Measurements from ENCODE around the gene MICU1.

Gene MICU1

DNA sequence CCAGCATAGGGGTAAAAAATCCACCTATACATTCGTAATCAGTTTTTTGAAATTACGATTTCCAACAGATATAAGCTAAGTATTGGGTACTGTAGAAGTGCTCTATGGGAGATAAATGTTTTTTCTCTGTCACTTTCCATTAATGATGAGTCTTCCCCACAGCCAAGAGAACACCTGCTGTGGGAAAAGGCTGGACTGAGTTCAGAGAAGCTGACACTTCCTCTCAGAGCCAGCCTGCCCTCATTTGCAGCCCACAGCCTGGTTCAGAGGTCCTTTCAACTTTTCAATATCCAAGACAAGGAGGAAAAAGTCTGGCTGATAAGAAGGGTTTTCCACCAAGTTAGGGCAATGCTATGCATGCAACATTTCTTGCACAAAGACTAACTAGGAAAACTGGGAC is 206.6 kb downstream of the MICU1 start:
- H3K4me3 ChIP-seq (ENCODE audit: low read depth, low read length), result no peak overlapping the region
- no peak for DNase-seq (ENCODE audit: low read depth, low spot score)
- TF ChIP-seq, protein P1, sequence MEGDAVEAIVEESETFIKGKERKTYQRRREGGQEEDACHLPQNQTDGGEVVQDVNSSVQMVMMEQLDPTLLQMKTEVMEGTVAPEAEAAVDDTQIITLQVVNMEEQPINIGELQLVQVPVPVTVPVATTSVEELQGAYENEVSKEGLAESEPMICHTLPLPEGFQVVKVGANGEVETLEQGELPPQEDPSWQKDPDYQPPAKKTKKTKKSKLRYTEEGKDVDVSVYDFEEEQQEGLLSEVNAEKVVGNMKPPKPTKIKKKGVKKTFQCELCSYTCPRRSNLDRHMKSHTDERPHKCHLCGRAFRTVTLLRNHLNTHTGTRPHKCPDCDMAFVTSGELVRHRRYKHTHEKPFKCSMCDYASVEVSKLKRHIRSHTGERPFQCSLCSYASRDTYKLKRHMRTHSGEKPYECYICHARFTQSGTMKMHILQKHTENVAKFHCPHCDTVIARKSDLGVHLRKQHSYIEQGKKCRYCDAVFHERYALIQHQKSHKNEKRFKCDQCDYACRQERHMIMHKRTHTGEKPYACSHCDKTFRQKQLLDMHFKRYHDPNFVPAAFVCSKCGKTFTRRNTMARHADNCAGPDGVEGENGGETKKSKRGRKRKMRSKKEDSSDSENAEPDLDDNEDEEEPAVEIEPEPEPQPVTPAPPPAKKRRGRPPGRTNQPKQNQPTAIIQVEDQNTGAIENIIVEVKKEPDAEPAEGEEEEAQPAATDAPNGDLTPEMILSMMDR (IDR thresholded peaks at IDR 0.05; ENCODE audit: insufficient read depth, low read length, missing control alignments), result no peak
- POLR2A ChIA-PET, result no interaction called here
- CTCF ChIA-PET, result interaction anchor here (1.8 kb wide), 1 partner anchor 8 kb away, joined by 6 read pairs; no protein-coding TSS in a partner anchor

DNA sequence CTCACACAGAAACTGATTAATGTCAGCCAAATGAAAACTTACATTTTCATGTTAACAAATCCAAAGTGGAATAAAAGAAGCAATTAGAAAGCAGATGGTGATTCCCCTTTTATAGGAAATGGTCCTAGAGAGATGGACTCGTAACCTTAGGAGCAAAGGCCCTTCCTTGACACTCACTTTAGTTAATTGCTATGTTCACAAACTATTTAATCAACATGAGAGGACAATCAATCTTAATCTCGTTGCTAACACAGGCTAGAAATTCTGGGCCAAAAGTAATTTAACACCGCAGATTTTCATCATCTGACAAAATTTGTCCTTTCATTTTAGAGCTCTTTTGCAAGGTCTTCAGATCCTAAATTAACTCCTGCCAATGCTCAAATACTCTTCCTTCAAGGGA is 207.2 kb downstream of the MICU1 start:
- no peak for DNase-seq (ENCODE audit: low read depth, low spot score)
- TF ChIP-seq, protein P1 (IDR thresholded peaks at IDR 0.05; ENCODE audit: insufficient read depth, low read length, missing control alignments), result no peak
- POLR2A ChIA-PET, result no interaction called here

DNA sequence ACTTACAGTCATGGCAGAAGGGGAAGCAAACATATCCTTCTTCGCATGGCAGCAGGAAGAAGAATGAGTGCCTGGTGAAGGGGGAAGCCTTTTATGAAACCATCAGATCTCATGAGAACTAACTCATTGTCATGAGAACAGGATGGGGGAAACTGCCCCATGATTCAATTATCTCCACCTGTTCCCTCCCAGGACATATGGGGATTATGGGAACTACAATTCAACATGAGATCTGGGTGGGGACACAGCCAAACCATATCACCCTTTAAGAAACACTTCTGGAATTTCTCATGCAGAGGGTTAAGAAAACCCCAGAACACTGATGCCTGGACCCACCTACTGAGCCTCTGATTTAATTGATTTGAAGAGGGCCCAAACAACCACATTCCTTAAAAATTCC is 207.9 kb downstream of the MICU1 start:
- no peak for DNase-seq (ENCODE audit: low read depth, low spot score)
- TF ChIP-seq, protein P1 (IDR thresholded peaks at IDR 0.05; ENCODE audit: insufficient read depth, low read length, missing control alignments), result no peak
- no peak overlapping the region for H3K4me3 ChIP-seq (ENCODE audit: low read depth, low read length)
- ChIA-PET CTCF (no interaction called here), POLR2A (no interaction called here)

More for the DNA sequence above, 207.2 kb downstream of the MICU1 start:
- no peak overlapping the region for H3K4me3 ChIP-seq (ENCODE audit: low read depth, low read length)
- CTCF ChIA-PET, result no interaction called here

DNA sequence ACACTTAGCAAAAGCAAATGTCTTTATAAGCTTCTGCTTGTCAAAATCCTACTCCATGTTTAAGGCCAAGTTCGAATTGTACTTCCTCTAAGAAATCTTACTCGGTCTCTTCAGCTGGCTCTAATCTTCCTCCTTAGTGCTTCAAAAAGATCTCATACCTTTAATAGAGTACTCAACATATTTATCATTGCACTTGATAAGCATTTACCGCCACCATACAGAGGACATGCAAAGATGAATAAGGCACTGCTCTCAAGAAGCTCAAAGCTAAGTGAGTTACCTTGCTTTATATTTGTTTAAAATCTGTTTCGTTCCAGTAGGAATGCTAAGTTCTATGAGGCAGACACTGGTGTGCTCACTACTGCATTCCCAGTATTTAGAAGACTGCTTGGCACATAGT is 209.2 kb downstream of the MICU1 start:
- no peak overlapping the region for H3K4me3 ChIP-seq (ENCODE audit: low read depth, low read length)
- ChIA-PET POLR2A (no interaction called here), CTCF (no interaction called here)
- TF ChIP-seq, protein P1 (IDR thresholded peaks at IDR 0.05; ENCODE audit: insufficient read depth, low read length, missing control alignments), result no peak
- DNase-seq (ENCODE audit: low read depth, low spot score), result no peak

DNA sequence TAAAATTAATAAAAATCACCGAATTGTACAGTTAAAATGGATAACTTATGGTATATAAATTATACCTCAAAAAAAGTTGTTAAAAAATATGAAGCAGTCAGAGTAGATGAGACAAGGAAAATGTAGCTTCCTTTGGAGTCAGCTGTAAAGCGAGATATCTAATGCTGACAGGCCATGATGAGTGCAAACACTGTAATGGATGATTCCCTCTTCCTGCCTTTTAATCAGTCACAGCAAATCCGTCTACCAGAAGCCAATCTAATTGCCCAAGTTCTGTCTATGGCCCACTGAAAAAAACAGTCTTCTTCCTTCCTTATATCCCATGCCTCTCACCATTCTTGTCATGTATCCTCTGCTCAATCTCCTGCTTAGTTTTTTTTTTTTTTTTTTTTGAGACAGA is 211.2 kb downstream of the MICU1 start:
- ChIA-PET CTCF (no interaction called here), POLR2A (no interaction called here)
- DNase-seq (ENCODE audit: low read depth, low spot score), result no peak
- no peak overlapping the region for H3K4me3 ChIP-seq (ENCODE audit: low read depth, low read length)
- TF ChIP-seq, protein P1 (IDR thresholded peaks at IDR 0.05; ENCODE audit: insufficient read depth, low read length, missing control alignments), result no peak

DNA sequence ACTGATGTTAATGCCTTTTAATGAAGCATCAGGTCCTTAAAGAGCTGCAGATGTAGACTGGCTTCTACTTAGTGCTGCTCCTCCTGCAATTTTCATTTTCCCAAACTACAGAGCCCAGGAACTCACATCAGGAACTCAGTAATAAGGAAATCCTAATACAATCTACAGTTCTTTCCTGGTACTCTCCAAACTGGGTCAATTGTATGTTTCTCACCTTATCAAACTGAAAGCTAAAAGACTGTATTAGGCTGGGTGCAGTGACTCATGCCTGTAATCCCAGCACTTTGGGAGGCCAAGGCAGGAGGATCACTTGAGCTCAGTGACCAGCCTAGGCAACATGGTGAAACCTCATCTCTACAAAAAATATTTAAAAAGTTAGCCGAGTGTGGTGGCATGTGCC is 216.7 kb downstream of the MICU1 start:
- no peak for DNase-seq (ENCODE audit: low read depth, low spot score)

More for the DNA sequence above, 216.7 kb downstream of the MICU1 start:
- ChIA-PET CTCF (no interaction called here), POLR2A (no interaction called here)
- TF ChIP-seq, protein P1 (IDR thresholded peaks at IDR 0.05; ENCODE audit: insufficient read depth, low read length, missing control alignments), result no peak
- no peak overlapping the region for H3K4me3 ChIP-seq (ENCODE audit: low read depth, low read length)

All from AG04449 (cell line).